Upper lobe of left lung (tissue), 6 donors: ENCODE data around the gene MAP2. TPM values are rescaled to one million over a fixed set of nuclear protein-coding genes. Genes with fewer than 3 reads are reported as not detected.

ENCODE experiments used
- ATAC-seq, 2 donors: fragments of 200-7000 bp; cut with Tn5 transposase; one replicate each; pipeline ENCODE4 v1.9.1; 2022; ENCODE audit warnings: mild to moderate bottlenecking in 2 of 2, moderate library complexity in 2 of 2; ENCODE audit not compliant: low FRiP score in 2 of 2
- DNase-seq, 2 donors: peaks; one replicate each; pipeline ENCODE4 v3.0.0-alpha.2; 2019 to 2020
- H3K27ac ChIP-seq, 4 donors: fragments of 200-600 bp; sonication (generic); one replicate each; pipeline ENCODE4 v1.5.1; 2016 to 2019
- H3K27me3 ChIP-seq, 4 donors: fragments of 200-600 bp; sonication (generic); one replicate each; pipeline ENCODE4 v1.5.1; 2017 to 2019
- H3K36me3 ChIP-seq, 4 donors: fragments of 200-600 bp; sonication (generic); one replicate each; pipeline ENCODE4 v1.5.1; 2016 to 2019
- H3K4me1 ChIP-seq, 4 donors: fragments of 200-600 bp; sonication (generic); one replicate each; pipeline ENCODE4 v1.5.1; 2018 to 2019
- H3K4me3 ChIP-seq, 4 donors: fragments of 200-600 bp; sonication (generic); one replicate each; pipeline ENCODE4 v1.5.1; 2017 to 2019; ENCODE audit warnings: mild to moderate bottlenecking in 2 of 4, moderate library complexity in 1 of 4
- H3K9me3 ChIP-seq, 4 donors: fragments of 200-600 bp; sonication (generic); one replicate each; pipeline ENCODE4 v1.5.1; 2018 to 2019
- CTCF ChIP-seq, 6 experiments: fragments of 450-650 bp in 4 of 6; fragments of 200-600 bp in 2 of 6; sonication (generic) in 2 of 6; IDR thresholded peaks; one replicate each; pipeline ENCODE4 v1.5.1; 2016 to 2019; ENCODE audit warnings: antibody characterized with exemption in 6 of 6
- EP300 ChIP-seq, 4 donors: sonication (generic); formaldehyde crosslinking; IDR thresholded peaks; one replicate each; pipeline ENCODE4 v1.5.1; 2017; ENCODE audit warnings: antibody characterized with exemption in 4 of 4, control low read depth in 2 of 4
- POLR2A ChIP-seq, 4 donors: fragments of 450-650 bp; IDR thresholded peaks; one replicate each; pipeline ENCODE4 v1.5.1; 2016 to 2017; ENCODE audit warnings: antibody characterized with exemption in 4 of 4, mild to moderate bottlenecking in 2 of 4
- POLR2AphosphoS5 ChIP-seq, 2 donors: sonication (generic); formaldehyde crosslinking; IDR thresholded peaks; one replicate each; pipeline ENCODE4 v1.5.1; 2017; ENCODE audit warnings: antibody characterized with exemption in 2 of 2
- WGBS, 2 donors: methylation state at CpG; one replicate each; pipeline ENCODE4 v1.1.5; 2017 to 2018; 5-methylcytosine and 5-hydroxymethylcytosine counted together
- total RNA-seq, 6 donors: library from RNA; depleted of rRNA in 4 of 6; stranded (reverse); fragments of >200 nt in 4 of 6; gene quantifications; one replicate each; pipeline versions ENCODE4 v1.1.0 to v1.2.1, GENCODE V29; 2016 to 2021
- donor health status: DM: no; HTN: no; CAD: no; lungs with moderate emphysema.
- donor health status: DM: no; HTN: yes; CAD: no; lungs with severe emphysema.

Gene MAP2
- total RNA-seq, 6 donors from 2014 or later = 25.2 to 121 (median 58.7) TPM

- Histone ChIP-seq H3K36me3 (no peaks in the 10 kb centered on the region), H3K4me1 (no peaks in the 10 kb centered on the region), H3K27me3 (no peaks in the 10 kb centered on the region), H3K9me3 (no peaks in the 10 kb centered on the region), H3K27ac (no peak overlapping the region), H3K4me3 (no peak overlapping the region)
- ATAC-seq (no peak), DNase-seq (no peak)
- no peak for TF ChIP-seq POLR2AphosphoS5 (IDR thresholded peaks at IDR 0.05)
- TF ChIP-seq POLR2A (IDR thresholded peaks at IDR 0.05) = no peak
- TF ChIP-seq EP300 (IDR thresholded peaks at IDR 0.05) = no peak
- no peak for TF ChIP-seq CTCF (IDR thresholded peaks at IDR 0.05)
Observed at GRCh38 chr2:209629597-209629996, 205.8 kb downstream of the MAP2 start.

GRCh38 chr2:209633911-209634310 lies 210.1 kb downstream of the MAP2 start:
- TF ChIP-seq POLR2A (IDR thresholded peaks at IDR 0.05) (no peak), CTCF (IDR thresholded peaks at IDR 0.05) (no peak), EP300 (IDR thresholded peaks at IDR 0.05) (no peak), POLR2AphosphoS5 (IDR thresholded peaks at IDR 0.05) (no peak)
- no peak for DNase-seq
- Histone ChIP-seq H3K4me3 (no peak overlapping the region), H3K9me3 (no peaks in the 10 kb centered on the region), H3K4me1 (no peaks in the 10 kb centered on the region), H3K36me3 (no peaks in the 10 kb centered on the region), H3K27me3 (no peaks in the 10 kb centered on the region), H3K27ac (no peak overlapping the region)
- WGBS, 2 donors = 73 to 74% methylated on average over 2 of the region's 2 CpGs
- ATAC-seq = no peak

- H3K4me1 ChIP-seq = no peaks in the 10 kb centered on the region
- no peak overlapping the region for H3K4me3 ChIP-seq
- no peak for TF ChIP-seq POLR2AphosphoS5 (IDR thresholded peaks at IDR 0.05)
- no peak for TF ChIP-seq EP300 (IDR thresholded peaks at IDR 0.05)
- no peak for TF ChIP-seq CTCF (IDR thresholded peaks at IDR 0.05)
- TF ChIP-seq POLR2A (IDR thresholded peaks at IDR 0.05) = no peak
- no peaks in the 10 kb centered on the region for H3K27me3 ChIP-seq
- H3K27ac ChIP-seq = no peak overlapping the region
- H3K9me3 ChIP-seq = no peaks in the 10 kb centered on the region
- DNase-seq = no peak
- ATAC-seq = no peak
- no peaks in the 10 kb centered on the region for H3K36me3 ChIP-seq
Observed at GRCh38 chr2:209636076-209636475, 212.2 kb downstream of the MAP2 start.

GRCh38 chr2:209637293-209637692 lies 213.4 kb downstream of the MAP2 start:
- no peaks in the 10 kb centered on the region for H3K9me3 ChIP-seq
- no peak for DNase-seq
- H3K36me3 ChIP-seq = no peaks in the 10 kb centered on the region
- H3K4me3 ChIP-seq = no peak overlapping the region
- ATAC-seq = no peak
- no peaks in the 10 kb centered on the region for H3K4me1 ChIP-seq
- H3K27ac ChIP-seq = no peak overlapping the region
- 78 to 79% methylated on average over 3 of the region's 3 CpGs for WGBS, 2 donors
- no peaks in the 10 kb centered on the region for H3K27me3 ChIP-seq
- TF ChIP-seq POLR2A (IDR thresholded peaks at IDR 0.05) (no peak), CTCF (IDR thresholded peaks at IDR 0.05) (no peak), EP300 (IDR thresholded peaks at IDR 0.05) (no peak), POLR2AphosphoS5 (IDR thresholded peaks at IDR 0.05) (no peak)

- Histone ChIP-seq H3K4me1 (no peaks in the 10 kb centered on the region), H3K36me3 (no peaks in the 10 kb centered on the region), H3K27ac (no peak overlapping the region), H3K4me3 (no peak overlapping the region), H3K9me3 (no peaks in the 10 kb centered on the region), H3K27me3 (no peaks in the 10 kb centered on the region)
- DNase-seq (no peak), ATAC-seq (no peak)
- WGBS, 2 donors = 83 to 91% methylated on average over 2 of the region's 2 CpGs
- TF ChIP-seq POLR2AphosphoS5 (IDR thresholded peaks at IDR 0.05) (no peak), EP300 (IDR thresholded peaks at IDR 0.05) (no peak), POLR2A (IDR thresholded peaks at IDR 0.05) (no peak), CTCF (IDR thresholded peaks at IDR 0.05) (no peak)
Observed at GRCh38 chr2:209638346-209638745, 214.5 kb downstream of the MAP2 start.
